Measurements from ENCODE around the gene SLC12A3.

DNA sequence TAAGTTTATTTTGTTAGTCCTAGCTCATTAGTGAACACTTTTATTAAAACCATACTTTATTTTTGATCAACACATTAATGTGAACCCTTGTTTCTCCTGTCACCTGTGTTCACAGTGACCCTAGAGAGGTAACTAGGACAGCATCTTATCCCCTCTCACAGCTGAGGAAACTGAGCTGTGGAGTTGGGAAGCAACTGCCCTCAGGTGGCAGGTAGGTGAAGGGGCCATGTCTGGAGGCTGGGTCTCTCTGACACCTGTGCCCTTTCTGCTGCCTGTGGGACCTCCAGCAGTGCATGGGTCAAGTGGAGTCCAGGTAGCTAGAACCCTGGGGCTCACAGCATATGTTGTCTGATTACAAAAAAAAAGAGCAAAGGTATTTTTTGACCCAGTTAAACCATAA lies 22.9 kb upstream of the SLC12A3 start:
- no peak for TF ChIP-seq ZFX (IDR thresholded peaks at IDR 0.05)
- TF ChIP-seq, protein P1, sequence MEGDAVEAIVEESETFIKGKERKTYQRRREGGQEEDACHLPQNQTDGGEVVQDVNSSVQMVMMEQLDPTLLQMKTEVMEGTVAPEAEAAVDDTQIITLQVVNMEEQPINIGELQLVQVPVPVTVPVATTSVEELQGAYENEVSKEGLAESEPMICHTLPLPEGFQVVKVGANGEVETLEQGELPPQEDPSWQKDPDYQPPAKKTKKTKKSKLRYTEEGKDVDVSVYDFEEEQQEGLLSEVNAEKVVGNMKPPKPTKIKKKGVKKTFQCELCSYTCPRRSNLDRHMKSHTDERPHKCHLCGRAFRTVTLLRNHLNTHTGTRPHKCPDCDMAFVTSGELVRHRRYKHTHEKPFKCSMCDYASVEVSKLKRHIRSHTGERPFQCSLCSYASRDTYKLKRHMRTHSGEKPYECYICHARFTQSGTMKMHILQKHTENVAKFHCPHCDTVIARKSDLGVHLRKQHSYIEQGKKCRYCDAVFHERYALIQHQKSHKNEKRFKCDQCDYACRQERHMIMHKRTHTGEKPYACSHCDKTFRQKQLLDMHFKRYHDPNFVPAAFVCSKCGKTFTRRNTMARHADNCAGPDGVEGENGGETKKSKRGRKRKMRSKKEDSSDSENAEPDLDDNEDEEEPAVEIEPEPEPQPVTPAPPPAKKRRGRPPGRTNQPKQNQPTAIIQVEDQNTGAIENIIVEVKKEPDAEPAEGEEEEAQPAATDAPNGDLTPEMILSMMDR (conservative IDR thresholded peaks at IDR 0.05): no peak

Data from C4-2B (cell line).